ENCODE data around the gene POU3F3. TPM values are rescaled to one million over a fixed set of nuclear protein-coding genes. Genes with fewer than 3 reads are reported as not detected.

Gene POU3F3
- polyA plus RNA-seq, 1 donor (not counting 4 experiments of a cell fraction or from before 2014, with no cell fraction given), result not detected

DNA sequence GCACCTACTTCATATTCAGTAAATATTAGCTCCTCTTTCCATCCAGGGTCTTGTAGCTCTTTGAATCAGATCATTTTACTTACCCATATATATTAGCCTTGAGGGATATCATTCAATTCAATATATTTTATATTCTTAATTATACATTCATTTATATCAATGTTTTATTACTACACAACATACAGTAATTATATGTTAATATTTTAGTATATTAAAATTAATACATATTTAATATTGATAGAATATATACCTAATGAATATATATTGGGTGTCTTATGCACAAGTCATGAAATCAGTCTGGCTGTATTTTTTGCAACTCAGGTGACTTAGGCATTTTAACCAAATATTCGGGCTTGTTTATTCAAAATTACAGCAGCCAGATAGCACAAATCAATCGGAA lies 37.2 kb downstream of the POU3F3 start:
- Histone ChIP-seq H3K4me3 (ENCODE audit: control insufficient read depth in 2 of 3, extremely low read depth in 1 of 3, insufficient read depth in 2 of 3, low read depth in 1 of 3, low read length in 3 of 3) (no peak overlapping the region), H3K4me2 (ENCODE audit: control insufficient read depth, extremely low read depth, insufficient read depth, low read depth, low read length) (no peak overlapping the region), H3K36me3 (ENCODE audit: control insufficient read depth in 2 of 2, extremely low read depth in 1 of 2, insufficient read depth in 2 of 2, low read length in 2 of 2) (no peaks in the 10 kb centered on the region), H3K27ac (ENCODE audit: control insufficient read depth, insufficient read depth, low read length) (no peak overlapping the region), H3K4me1 (ENCODE audit: control insufficient read depth, extremely low read depth, insufficient read depth, low read length) (no peaks in the 10 kb centered on the region), H2AFZ (ENCODE audit: control insufficient read depth, low read length) (no peak overlapping the region), H3K27me3 (ENCODE audit: control insufficient read depth, extremely low read depth, insufficient read depth, low read length) (no peaks in the 10 kb centered on the region), H3K9ac (ENCODE audit: control insufficient read depth, extremely low read depth, insufficient read depth, low read length) (no peak overlapping the region), H4K20me1 (ENCODE audit: control insufficient read depth, extremely low read depth, insufficient read depth, low read length) (no peaks in the 10 kb centered on the region), H3K9me1 (ENCODE audit: control insufficient read depth, extremely low read depth, insufficient read depth, low read length) (no peaks in the 10 kb centered on the region), H3K9me3 (ENCODE audit: control insufficient read depth, low read depth, low read length) (peaks cover 3% of the 10 kb centered on the region), H3K79me2 (ENCODE audit: control insufficient read depth, insufficient read depth, low read length) (no peaks in the 10 kb centered on the region)
- dilution Hi-C loops (cut with MboI; ENCODE audit: extremely low pct_ligation_motif_present, low sequenced_read_pairs), result no loop called here
- TF ChIP-seq EZH2 (IDR thresholded peaks at IDR 0.05; ENCODE audit: low read length), result no peak
- TF ChIP-seq, protein P1, sequence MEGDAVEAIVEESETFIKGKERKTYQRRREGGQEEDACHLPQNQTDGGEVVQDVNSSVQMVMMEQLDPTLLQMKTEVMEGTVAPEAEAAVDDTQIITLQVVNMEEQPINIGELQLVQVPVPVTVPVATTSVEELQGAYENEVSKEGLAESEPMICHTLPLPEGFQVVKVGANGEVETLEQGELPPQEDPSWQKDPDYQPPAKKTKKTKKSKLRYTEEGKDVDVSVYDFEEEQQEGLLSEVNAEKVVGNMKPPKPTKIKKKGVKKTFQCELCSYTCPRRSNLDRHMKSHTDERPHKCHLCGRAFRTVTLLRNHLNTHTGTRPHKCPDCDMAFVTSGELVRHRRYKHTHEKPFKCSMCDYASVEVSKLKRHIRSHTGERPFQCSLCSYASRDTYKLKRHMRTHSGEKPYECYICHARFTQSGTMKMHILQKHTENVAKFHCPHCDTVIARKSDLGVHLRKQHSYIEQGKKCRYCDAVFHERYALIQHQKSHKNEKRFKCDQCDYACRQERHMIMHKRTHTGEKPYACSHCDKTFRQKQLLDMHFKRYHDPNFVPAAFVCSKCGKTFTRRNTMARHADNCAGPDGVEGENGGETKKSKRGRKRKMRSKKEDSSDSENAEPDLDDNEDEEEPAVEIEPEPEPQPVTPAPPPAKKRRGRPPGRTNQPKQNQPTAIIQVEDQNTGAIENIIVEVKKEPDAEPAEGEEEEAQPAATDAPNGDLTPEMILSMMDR (optimal IDR thresholded peaks at IDR 0.05 in 1 of 3, IDR thresholded peaks at IDR 0.05 in 1 of 3, conservative IDR thresholded peaks at IDR 0.05 in 1 of 3; ENCODE audit: extremely low read depth in 1 of 3, insufficient read depth in 2 of 3, low read length in 3 of 3), result no peak
- DNase-seq (ENCODE audit: low read depth, low spot score), result no peak
- FAIRE-seq, result no peak

DNA sequence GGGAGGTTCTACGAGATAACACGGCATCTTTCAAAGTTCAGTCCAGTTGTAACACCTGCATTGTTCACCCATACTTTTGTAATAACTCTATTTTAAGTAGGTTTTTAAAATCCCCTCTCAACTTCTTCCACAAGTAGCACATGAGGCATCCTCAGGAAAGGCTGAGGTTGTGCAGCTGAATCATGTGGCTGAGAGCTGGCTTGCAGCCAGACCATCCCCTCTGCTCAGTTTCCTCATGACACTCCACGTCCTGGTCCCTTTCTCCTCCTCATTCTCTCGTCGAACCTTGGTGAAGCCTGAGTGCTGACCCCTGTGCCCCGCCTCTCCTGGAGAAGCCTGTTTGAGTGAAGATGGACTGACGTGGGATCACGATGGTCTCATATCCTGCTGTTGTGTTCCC lies 42.5 kb downstream of the POU3F3 start:
- no peak overlapping the region for H2AFZ ChIP-seq (ENCODE audit: control insufficient read depth, low read length)
- FAIRE-seq, result no peak
- H3K9me3 ChIP-seq (ENCODE audit: control insufficient read depth, low read depth, low read length), result peaks cover 3% of the 10 kb centered on the region
- no peak overlapping the region for H3K9ac ChIP-seq (ENCODE audit: control insufficient read depth, extremely low read depth, insufficient read depth, low read length)
- H3K79me2 ChIP-seq (ENCODE audit: control insufficient read depth, insufficient read depth, low read length), result no peaks in the 10 kb centered on the region
- no peaks in the 10 kb centered on the region for H3K9me1 ChIP-seq (ENCODE audit: control insufficient read depth, extremely low read depth, insufficient read depth, low read length)
- dilution Hi-C loops (cut with MboI; ENCODE audit: extremely low pct_ligation_motif_present, low sequenced_read_pairs), result no loop called here
- H4K20me1 ChIP-seq (ENCODE audit: control insufficient read depth, extremely low read depth, insufficient read depth, low read length), result no peaks in the 10 kb centered on the region
- H3K4me1 ChIP-seq (ENCODE audit: control insufficient read depth, extremely low read depth, insufficient read depth, low read length), result no peaks in the 10 kb centered on the region
- no peak overlapping the region for H3K27ac ChIP-seq (ENCODE audit: control insufficient read depth, insufficient read depth, low read length)
- TF ChIP-seq, protein P1 (optimal IDR thresholded peaks at IDR 0.05 in 1 of 3, IDR thresholded peaks at IDR 0.05 in 1 of 3, conservative IDR thresholded peaks at IDR 0.05 in 1 of 3; ENCODE audit: extremely low read depth in 1 of 3, insufficient read depth in 2 of 3, low read length in 3 of 3), result no peak
- TF ChIP-seq EZH2 (IDR thresholded peaks at IDR 0.05; ENCODE audit: low read length), result no peak
- no peaks in the 10 kb centered on the region for H3K27me3 ChIP-seq (ENCODE audit: control insufficient read depth, extremely low read depth, insufficient read depth, low read length)
- DNase-seq (ENCODE audit: low read depth, low spot score), result no peak
- H3K4me2 ChIP-seq (ENCODE audit: control insufficient read depth, extremely low read depth, insufficient read depth, low read depth, low read length), result no peak overlapping the region
- H3K36me3 ChIP-seq (ENCODE audit: control insufficient read depth in 2 of 2, extremely low read depth in 1 of 2, insufficient read depth in 2 of 2, low read length in 2 of 2), result no peaks in the 10 kb centered on the region
- H3K4me3 ChIP-seq (ENCODE audit: control insufficient read depth in 2 of 3, extremely low read depth in 1 of 3, insufficient read depth in 2 of 3, low read depth in 1 of 3, low read length in 3 of 3), result no peak overlapping the region

Measured in keratinocyte (primary cell).